Smooth muscle cell (in vitro differentiated cells): ENCODE results near the gene DNAJC24. TPM values are rescaled to one million over a fixed set of nuclear protein-coding genes. Genes with fewer than 3 reads are reported as not detected.

Experiments used
- DNase-seq: peaks from one replicate; lab custom pipeline; 2025; ENCODE audit not compliant: unreplicated experiment; lab: John Stamatoyannopoulos, UW
- H2AFZ ChIP-seq: fragments of 200-600 bp; sonication (generic); 2 replicates; pipeline ENCODE4 v1.6.0; 2016; ENCODE audit warnings: antibody characterized with exemption, low read depth, mild to moderate bottlenecking
- H3F3A ChIP-seq: fragments of 200-600 bp; sonication (generic); 2 replicates; pipeline ENCODE4 v1.6.0; 2017; ENCODE audit warnings: antibody characterized with exemption, low read depth
- H3K27ac ChIP-seq: fragments of 200-600 bp; sonication (generic); 2 replicates; pipeline ENCODE4 v1.5.1; 2016; ENCODE audit warnings: low read depth, mild to moderate bottlenecking
- H3K27me3 ChIP-seq: fragments of 200-600 bp; sonication (generic); 2 replicates; pipeline ENCODE4 v1.6.1; 2016; ENCODE audit warnings: low read depth, mild to moderate bottlenecking
- H3K36me3 ChIP-seq: fragments of 200-600 bp; sonication (generic); 2 replicates; pipeline ENCODE4 v1.5.1; 2016; ENCODE audit warnings: low read depth
- H3K4me1 ChIP-seq: fragments of 200-600 bp; sonication (generic); 2 replicates; pipeline ENCODE4 v1.5.1; 2016; ENCODE audit warnings: low read depth
- H3K4me2 ChIP-seq: fragments of 200-600 bp; sonication (generic); 2 replicates; pipeline ENCODE4 v1.6.0; 2016; ENCODE audit warnings: mild to moderate bottlenecking
- H3K4me3 ChIP-seq: fragments of 200-600 bp; sonication (generic); 2 replicates; pipeline ENCODE4 v1.5.1; 2016; ENCODE audit warnings: mild to moderate bottlenecking
- H3K79me2 ChIP-seq: fragments of 200-600 bp; sonication (generic); 2 replicates; pipeline ENCODE4 v1.6.0; 2016; ENCODE audit warnings: low read depth, mild to moderate bottlenecking
- H3K9ac ChIP-seq: fragments of 200-600 bp; sonication (generic); 2 replicates; pipeline ENCODE4 v1.6.0; 2016; ENCODE audit warnings: low read depth
- H3K9me3 ChIP-seq: fragments of 200-600 bp; sonication (generic); replicated peaks from 2 replicates; pipeline ENCODE4 v1.5.1; 2016; ENCODE audit warnings: low read depth
- H4K20me1 ChIP-seq: fragments of 200-600 bp; sonication (generic); 2 replicates; pipeline ENCODE4 v1.6.0; 2016; ENCODE audit warnings: low read depth
- CTCF ChIP-seq: fragments of 200-600 bp; sonication (generic); IDR thresholded peaks from 2 replicates; pipeline ENCODE4 v1.5.1; 2017; ENCODE audit warnings: borderline replicate concordance, mild to moderate bottlenecking, antibody characterized with exemption; ENCODE audit not compliant: insufficient read depth, poor library complexity, severe bottlenecking
- WGBS: methylation state at CpG from one replicate; pipeline ENCODE4 v1.1.7; 2016; ENCODE audit warnings: low lambda C conversion rate; 5-methylcytosine and 5-hydroxymethylcytosine counted together
- polyA plus RNA-seq: library from polyadenylated mRNA; unstranded; fragments of >200 nt; fragmentation: Nextera tagmentation; extraction: Ambion mirVana; gene quantifications from 2 replicates; pipeline ENCODE4 v1.2.1, GENCODE V29; 2016
- total RNA-seq: library from RNA; depleted of rRNA; stranded (reverse); fragments of >200 nt; gene quantifications from 2 replicates; pipeline ENCODE4 v1.2.3, GENCODE V29; 2014

DNAJC24 gene
- total and polyA plus RNA-seq, 2 experiments from 2014 or later: 4.4 to 22.2 TPM

GRCh38 chr11:31474083-31474482 lies 104.4 kb downstream of the DNAJC24 start:
- Histone ChIP-seq H3K79me2 (peaks cover 10% of the 10 kb centered on the region), H3K9me3 (no peaks in the 10 kb centered on the region), H3K9ac (no peak overlapping the region), H3K27me3 (no peaks in the 10 kb centered on the region), H2AFZ (no peak overlapping the region), H3K4me1 (peaks cover 4% of the 10 kb centered on the region), H3K27ac (no peak overlapping the region), H3K36me3 (no peaks in the 10 kb centered on the region), H3K4me3 (no peak overlapping the region), H3K4me2 (no peak overlapping the region), H3F3A (no peaks in the 10 kb centered on the region), H4K20me1 (peaks cover 26% of the 10 kb centered on the region)
- DNase-seq: no peak
- no peak for TF ChIP-seq CTCF

- WGBS: 91% methylated on average over 6 of the region's 6 CpGs
- H2AFZ ChIP-seq: no peak overlapping the region
- peaks cover 13% of the 10 kb centered on the region for H3K4me1 ChIP-seq
- no peaks in the 10 kb centered on the region for H3K36me3 ChIP-seq
- H3K27ac ChIP-seq: no peak overlapping the region
- no peaks in the 10 kb centered on the region for H3F3A ChIP-seq
- DNase-seq: no peak
- H3K4me2 ChIP-seq: no peak overlapping the region
- no peaks in the 10 kb centered on the region for H3K9me3 ChIP-seq
- no peak overlapping the region for H3K4me3 ChIP-seq
- peaks cover 53% of the 10 kb centered on the region for H4K20me1 ChIP-seq
- no peaks in the 10 kb centered on the region for H3K27me3 ChIP-seq
- H3K9ac ChIP-seq: no peak overlapping the region
- TF ChIP-seq CTCF: no peak
- H3K79me2 ChIP-seq: peaks cover 10% of the 10 kb centered on the region
Observed at GRCh38 chr11:31477528-31478222, 108.0 kb downstream of the DNAJC24 start.

- Histone ChIP-seq H3K4me1 (peaks cover 13% of the 10 kb centered on the region), H2AFZ (no peak overlapping the region), H3K9ac (no peak overlapping the region), H3K9me3 (no peaks in the 10 kb centered on the region), H3K4me2 (no peak overlapping the region), H4K20me1 (peaks cover 57% of the 10 kb centered on the region), H3K27me3 (no peaks in the 10 kb centered on the region), H3K4me3 (no peak overlapping the region), H3K27ac (no peak overlapping the region), H3K36me3 (no peaks in the 10 kb centered on the region), H3K79me2 (peaks cover 10% of the 10 kb centered on the region), H3F3A (no peaks in the 10 kb centered on the region)
- TF ChIP-seq CTCF: no peak
- 97% methylated on average over 2 of the region's 2 CpGs for WGBS
- no peak for DNase-seq
Observed at GRCh38 chr11:31478223-31478590, 108.5 kb downstream of the DNAJC24 start.

- WGBS: 98% methylated on average over 4 of the region's 4 CpGs
Observed at GRCh38 chr11:31479066-31479465, 109.4 kb downstream of the DNAJC24 start.

More at GRCh38 chr11:31479066-31479465, 109.4 kb downstream of the DNAJC24 start:
- H2AFZ ChIP-seq: no peak overlapping the region
- H3K27me3 ChIP-seq: no peaks in the 10 kb centered on the region
- DNase-seq: no peak
- H3K9me3 ChIP-seq: no peaks in the 10 kb centered on the region
- no peaks in the 10 kb centered on the region for H3F3A ChIP-seq
- H3K36me3 ChIP-seq: no peaks in the 10 kb centered on the region
- peaks cover 62% of the 10 kb centered on the region for H4K20me1 ChIP-seq
- peaks cover 14% of the 10 kb centered on the region for H3K4me1 ChIP-seq
- no peak for TF ChIP-seq CTCF
- no peak overlapping the region for H3K4me2 ChIP-seq
- no peak overlapping the region for H3K9ac ChIP-seq
- H3K27ac ChIP-seq: no peak overlapping the region
- H3K79me2 ChIP-seq: peaks cover 18% of the 10 kb centered on the region
- H3K4me3 ChIP-seq: no peak overlapping the region
